Measurements from ENCODE around the gene AUNIP.

Gene AUNIP

DNA sequence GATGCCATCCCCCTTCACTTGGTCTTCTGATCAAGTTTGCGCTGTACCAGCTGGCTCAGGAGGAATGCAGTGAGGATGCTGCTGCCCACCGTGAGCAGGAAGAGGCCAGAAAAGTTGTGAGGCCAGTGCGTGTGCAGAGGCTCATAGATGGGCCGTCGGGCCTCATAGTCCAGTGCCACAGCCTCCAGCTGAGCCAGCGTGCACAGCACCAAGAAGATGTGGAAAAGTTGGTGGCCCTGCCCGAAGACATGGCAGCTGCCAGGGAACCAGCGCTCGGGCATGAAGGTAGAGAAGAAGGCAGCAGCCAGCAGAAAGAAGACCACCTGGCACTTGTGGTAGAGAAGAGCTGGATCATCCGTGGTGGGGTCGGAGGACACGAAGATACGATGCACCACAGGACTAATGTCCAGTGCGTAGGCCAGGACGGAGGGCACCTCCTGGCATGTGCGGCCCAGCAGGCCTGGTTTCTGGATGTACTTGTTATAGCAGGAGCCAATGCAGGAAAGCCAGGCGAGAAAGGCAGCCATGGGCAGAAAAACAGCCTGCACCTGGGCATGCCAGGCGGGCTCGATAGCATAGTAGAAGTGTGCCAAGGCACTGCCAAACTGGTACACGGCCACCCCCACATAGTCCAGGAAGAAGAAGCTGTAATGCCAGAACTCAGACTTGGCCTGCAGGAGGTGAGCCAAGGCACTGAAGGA is 3.7 kb upstream of the AUNIP start:
- H3K4me3 Mint-ChIP-seq: no peak overlapping the region
- no peak for DNase-seq

DNA sequence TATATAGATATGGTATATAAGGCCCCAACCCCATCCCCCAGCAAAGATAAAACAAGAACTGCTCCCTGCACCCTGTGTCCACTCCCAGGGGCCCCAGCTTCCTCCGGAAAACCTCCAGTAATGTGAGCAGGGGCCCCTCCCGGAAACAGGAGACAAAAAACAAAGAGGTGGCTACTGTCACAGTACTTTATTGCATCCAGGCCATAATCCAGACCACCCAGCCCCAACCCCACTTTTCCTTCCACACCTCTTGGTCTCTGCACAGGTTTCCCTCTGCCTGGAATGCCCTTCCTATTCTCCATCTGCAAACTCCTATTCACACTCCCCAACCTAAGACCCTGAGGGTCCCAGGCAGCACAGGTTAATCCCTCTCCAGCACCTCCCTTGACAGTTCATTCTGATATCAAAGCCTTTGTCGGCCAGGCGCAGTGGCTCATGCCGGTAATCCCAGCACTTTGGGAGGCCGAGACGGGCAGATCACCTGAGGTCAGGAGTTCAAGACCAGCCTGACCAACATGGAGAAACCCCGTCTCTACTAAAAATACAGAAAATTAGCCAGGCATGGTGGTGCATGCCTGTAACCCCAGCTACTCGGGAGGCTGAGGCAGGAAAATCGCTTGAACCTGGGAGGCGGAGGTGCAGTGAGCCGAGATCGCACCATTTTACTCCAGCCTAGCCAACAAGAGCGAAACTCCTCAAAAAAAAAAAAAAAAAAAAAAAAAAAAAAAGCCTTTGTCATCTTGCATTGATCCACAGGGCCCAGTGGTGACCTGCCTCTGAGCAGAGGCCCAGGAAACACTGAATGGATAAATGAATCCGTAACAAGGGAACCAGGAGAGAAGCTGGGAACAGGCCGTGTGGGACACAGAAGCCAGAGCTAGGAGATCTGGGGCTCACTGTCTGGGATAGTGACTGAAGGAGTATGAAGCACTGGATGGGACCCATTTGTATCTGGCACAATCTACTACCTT is 2.3 kb upstream of the AUNIP start:
- H3K27me3 Mint-ChIP-seq (ENCODE audit: low read depth, poor library complexity): peaks cover 7% of the 10 kb centered on the region
- H3K4me1 Mint-ChIP-seq: peaks cover 40% of the 10 kb centered on the region
- H3K4me3 Mint-ChIP-seq: peak overlapping the region; percentile 77

More for the DNA sequence above, 3.7 kb upstream of the AUNIP start:
- peaks cover 32% of the 10 kb centered on the region for H3K36me3 Mint-ChIP-seq (ENCODE audit: low read depth)
- H3K4me1 Mint-ChIP-seq: peaks cover 45% of the 10 kb centered on the region
- H3K27ac Mint-ChIP-seq: peak overlapping the region; percentile 64
- H3K9me3 Mint-ChIP-seq: no peaks in the 10 kb centered on the region
- TF ChIP-seq, protein P1, sequence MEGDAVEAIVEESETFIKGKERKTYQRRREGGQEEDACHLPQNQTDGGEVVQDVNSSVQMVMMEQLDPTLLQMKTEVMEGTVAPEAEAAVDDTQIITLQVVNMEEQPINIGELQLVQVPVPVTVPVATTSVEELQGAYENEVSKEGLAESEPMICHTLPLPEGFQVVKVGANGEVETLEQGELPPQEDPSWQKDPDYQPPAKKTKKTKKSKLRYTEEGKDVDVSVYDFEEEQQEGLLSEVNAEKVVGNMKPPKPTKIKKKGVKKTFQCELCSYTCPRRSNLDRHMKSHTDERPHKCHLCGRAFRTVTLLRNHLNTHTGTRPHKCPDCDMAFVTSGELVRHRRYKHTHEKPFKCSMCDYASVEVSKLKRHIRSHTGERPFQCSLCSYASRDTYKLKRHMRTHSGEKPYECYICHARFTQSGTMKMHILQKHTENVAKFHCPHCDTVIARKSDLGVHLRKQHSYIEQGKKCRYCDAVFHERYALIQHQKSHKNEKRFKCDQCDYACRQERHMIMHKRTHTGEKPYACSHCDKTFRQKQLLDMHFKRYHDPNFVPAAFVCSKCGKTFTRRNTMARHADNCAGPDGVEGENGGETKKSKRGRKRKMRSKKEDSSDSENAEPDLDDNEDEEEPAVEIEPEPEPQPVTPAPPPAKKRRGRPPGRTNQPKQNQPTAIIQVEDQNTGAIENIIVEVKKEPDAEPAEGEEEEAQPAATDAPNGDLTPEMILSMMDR (IDR thresholded peaks at IDR 0.05): no peak
- H3K27me3 Mint-ChIP-seq (ENCODE audit: low read depth, poor library complexity): peaks cover 5% of the 10 kb centered on the region

DNA sequence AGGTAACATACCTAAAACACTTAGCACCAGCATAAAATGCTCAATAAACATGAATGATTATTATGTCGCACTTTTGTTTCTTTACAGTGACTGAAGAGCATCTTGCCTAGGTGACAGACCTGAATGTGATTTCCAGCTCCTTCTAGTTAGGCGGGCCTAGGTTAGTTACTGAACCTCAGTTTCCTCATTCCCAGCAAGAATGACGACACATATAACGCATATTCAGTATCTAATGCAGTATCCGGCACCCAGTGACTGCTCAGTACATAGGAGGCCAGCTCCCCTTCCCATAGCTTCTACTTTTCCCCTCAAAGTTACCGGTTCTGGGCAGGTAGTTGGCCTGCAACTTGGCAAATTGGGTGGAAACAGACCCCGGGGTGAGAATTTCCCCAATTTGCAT is 763 bp downstream of the AUNIP start:
- peak overlapping the region; percentile 94 for H3K4me3 Mint-ChIP-seq
- H3K36me3 Mint-ChIP-seq (ENCODE audit: low read depth): peaks cover 11% of the 10 kb centered on the region
- peak overlapping the region; percentile 84 for H3K27ac Mint-ChIP-seq
- peaks cover 8% of the 10 kb centered on the region for H3K27me3 Mint-ChIP-seq (ENCODE audit: low read depth, poor library complexity)
- no peak for DNase-seq
- no peaks in the 10 kb centered on the region for H3K9me3 Mint-ChIP-seq
- H3K4me1 Mint-ChIP-seq: peaks cover 49% of the 10 kb centered on the region
- TF ChIP-seq, protein P1 (IDR thresholded peaks at IDR 0.05): no peak

More for the DNA sequence above, 2.3 kb upstream of the AUNIP start:
- TF ChIP-seq, protein P1 (IDR thresholded peaks at IDR 0.05): no peak
- Mint-ChIP-seq H3K27ac (peak overlapping the region; percentile 83), H3K9me3 (no peaks in the 10 kb centered on the region), H3K36me3 (ENCODE audit: low read depth) (peaks cover 26% of the 10 kb centered on the region)
- DNase-seq: peak; percentile 24

DNA sequence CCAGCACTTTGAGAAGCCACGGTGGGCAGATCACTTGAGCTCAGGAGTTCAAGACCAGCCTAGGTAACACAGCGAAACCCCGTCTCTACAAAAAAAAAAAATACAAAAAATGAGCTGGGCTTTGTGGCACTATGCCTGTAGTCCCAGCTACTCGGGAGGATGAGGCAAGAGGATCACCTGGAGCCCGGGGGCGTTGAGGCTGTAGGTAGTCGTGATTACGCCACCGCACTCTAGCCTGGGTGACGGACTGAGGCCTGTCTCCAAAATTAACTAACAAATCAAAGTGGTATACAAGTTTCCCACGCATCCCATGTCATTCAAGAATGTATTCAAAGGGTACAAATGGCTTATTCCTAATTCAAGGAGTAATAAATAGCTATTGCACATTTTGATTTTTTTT is 2.4 kb downstream of the AUNIP start:
- no peak overlapping the region for H3K4me3 Mint-ChIP-seq
- no peak for DNase-seq
- H3K27me3 Mint-ChIP-seq (ENCODE audit: low read depth, poor library complexity): peaks cover 3% of the 10 kb centered on the region
- H3K9me3 Mint-ChIP-seq: no peaks in the 10 kb centered on the region
- H3K27ac Mint-ChIP-seq: no peak overlapping the region
- TF ChIP-seq, protein P1 (IDR thresholded peaks at IDR 0.05): no peak
- peaks cover 42% of the 10 kb centered on the region for H3K4me1 Mint-ChIP-seq
- no peaks in the 10 kb centered on the region for H3K36me3 Mint-ChIP-seq (ENCODE audit: low read depth)

DNA sequence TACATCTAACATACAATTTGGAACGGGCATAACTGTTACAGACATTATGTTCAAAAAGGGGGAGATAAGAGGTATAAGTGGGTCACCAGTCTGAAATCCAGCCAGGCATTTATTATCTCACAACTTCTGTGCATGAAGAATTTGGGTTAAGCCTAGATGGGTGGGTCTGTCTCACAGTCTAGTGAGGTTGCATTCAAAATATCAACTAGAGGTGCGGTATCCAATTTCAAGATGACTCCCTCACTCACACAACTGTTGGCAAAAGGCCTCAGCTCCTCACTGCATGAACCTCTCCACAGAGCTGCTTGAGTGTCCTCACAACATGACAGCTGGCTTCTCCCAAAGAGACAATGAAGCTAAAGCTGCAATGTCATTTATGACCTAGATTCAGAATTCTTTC is 4.7 kb downstream of the AUNIP start:
- TF ChIP-seq, protein P1 (IDR thresholded peaks at IDR 0.05): no peak
- DNase-seq: no peak
- H3K4me3 Mint-ChIP-seq: no peak overlapping the region
- peaks cover 26% of the 10 kb centered on the region for H3K4me1 Mint-ChIP-seq
- peaks cover 13% of the 10 kb centered on the region for H3K36me3 Mint-ChIP-seq (ENCODE audit: low read depth)
- H3K9me3 Mint-ChIP-seq: no peaks in the 10 kb centered on the region
- no peak overlapping the region for H3K27ac Mint-ChIP-seq
- H3K27me3 Mint-ChIP-seq (ENCODE audit: low read depth, poor library complexity): peaks cover 3% of the 10 kb centered on the region

All from nephron progenitor cell (in vitro differentiated cells).